NCI-H226 (cell line): ENCODE data around the gene TRIM23.
A peak's percentile ranks its signal among the peaks of the same experiment; 100 is the strongest.
"Not testable (repeated sequence)": the region's sequence is repeated elsewhere in the genome, so short reads cannot be mapped to it uniquely, and the experiment has no call there.

Experiments used
- DNase-seq: peaks from one replicate; pipeline ENCODE4 v3.0.0-alpha.2; 2015

TRIM23 gene

DNA sequence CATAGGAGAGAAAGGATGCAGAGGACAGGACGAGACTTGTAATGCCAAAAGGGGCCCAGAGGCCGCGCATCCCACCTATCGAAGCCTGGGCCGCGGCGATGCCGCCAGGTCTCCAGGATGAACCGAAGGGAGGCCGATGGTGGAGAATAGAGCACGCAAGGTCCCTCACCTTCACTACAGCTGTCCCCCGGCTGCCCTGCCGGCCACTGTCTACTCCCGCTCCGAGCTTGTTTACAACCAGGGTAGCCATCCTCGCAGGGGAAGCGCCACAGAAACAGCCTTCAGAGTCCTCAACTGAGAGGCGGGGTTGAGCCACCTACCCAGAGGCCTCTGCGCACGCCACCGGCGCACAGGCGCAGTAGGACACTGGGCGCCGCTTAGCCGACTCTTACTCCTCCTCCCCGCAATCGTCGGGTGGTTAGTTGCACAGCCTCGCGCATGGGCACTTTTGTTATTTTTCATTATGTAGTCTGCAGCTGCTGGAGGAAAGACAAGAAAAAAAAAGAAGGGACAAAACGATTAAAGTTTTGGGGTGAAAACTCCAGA, at the start of gene TRIM23:
Gene TRIM23, minus strand, starts transcription at position 309 of the 546 bp plus-strand sequence. Its CDS starts 59 bp downstream, at position 250.
- peak; percentile 95 for DNase-seq

DNA sequence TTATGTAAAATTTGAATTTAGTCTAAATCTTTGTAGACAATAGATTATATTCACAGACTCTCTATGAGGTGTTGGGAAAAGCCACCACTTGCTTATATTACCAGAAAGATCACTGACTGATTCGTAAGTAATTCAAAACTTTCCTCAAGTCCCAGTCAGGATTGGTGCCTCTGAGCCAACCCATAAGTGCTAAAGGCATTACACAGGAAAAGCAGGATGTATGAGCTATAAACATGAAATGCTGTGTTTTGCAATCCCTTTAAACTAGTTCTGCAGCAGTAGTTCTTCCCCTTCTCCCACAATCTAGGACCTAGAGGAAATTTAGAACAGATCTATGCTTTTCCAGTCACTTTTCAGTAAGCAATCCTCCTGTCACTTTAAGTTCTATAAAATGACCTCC, 48.7 kb upstream of the TRIM23 start:
- peak; percentile 57 for DNase-seq

DNA sequence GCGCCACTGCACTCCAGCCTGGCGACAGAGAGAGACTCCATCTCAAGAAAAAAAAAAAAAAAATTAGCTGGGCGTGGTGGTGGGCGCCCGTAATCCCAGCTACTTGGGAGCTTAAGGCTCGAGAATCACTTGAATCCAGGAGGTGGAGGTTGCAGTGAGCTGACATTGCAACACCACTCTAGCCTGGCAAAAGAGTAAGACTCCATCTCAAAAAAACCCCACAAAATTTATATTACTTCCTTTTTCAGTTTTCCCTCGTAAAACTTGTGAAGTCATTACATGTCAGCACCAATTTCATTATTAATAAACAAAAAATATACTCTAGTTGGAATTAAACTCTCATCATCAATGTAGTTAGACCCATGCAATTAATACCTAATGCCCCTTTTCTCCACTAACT, 44.6 kb upstream of the TRIM23 start:
- no peak for DNase-seq

DNA sequence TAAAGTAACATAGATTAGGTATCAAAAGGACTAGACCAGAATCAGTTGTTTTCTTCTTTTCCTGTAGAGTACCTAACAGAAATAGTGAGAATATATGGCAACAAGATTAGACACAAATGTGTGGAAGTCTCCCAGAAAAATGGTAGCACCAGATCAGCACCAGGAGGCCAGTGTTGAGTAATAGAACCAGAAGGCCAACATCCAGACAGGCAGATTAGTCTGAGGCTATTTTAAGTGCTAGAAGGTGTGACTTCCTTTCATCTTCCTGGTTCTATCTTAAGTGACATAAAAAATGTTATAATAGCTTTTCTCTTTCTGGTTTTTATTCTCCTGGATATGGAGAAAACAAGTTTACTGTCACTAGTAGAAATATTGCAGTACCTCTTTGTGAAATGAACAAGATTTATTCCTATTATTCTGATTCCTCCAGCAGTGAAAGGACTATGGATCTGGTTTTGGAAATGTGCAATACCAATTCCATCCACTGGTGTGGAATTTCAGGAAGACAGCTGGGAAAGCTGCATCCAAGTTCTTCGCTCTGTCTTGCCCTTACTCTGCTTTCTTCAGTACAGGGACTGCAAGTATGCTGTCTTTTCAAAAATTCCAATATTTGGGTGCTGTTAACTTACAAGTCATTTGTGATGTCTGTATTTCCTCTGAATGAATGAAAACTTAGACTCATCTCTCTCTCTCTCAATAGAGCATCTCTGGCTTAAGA, 39.8 kb upstream of the TRIM23 start:
- DNase-seq = no peak

DNA sequence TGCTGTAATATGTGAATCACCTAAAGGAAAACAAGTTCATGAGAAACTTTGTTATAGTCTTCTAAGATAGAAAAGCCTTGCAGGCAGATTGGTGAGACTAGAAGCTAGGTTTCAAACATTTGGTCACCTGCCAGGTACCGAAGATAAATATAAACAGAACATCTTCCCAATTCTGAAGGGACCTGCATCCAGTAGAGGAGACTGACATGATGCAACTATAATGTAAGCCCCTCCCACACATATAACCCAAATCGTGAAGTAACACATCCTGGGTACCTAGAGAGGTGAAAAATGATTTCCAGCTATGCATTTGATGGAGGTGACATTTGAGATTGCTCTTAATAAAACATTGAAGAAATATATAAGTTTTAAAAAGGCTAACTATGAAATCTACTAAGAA, 30.6 kb upstream of the TRIM23 start:
- no peak for DNase-seq

DNA sequence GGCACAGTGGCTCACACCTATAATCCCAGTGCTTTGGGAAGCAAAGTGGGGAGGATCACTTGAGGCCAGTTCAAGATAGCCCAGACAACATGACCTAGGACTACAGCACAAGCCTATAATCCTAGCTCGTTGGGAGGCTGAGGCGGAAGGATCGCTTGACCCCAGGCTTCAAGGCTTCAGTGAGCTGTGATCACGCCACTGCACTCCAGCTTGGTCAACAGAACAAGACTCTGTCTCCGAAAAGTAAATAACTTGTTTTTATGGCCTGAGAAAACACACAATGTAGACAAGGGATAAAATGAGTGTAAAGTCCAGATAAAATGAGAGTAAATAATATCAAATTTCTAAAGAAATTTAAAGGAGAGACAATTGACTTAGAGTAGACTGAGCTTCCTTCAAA, 27.0 kb upstream of the TRIM23 start:
- no peak for DNase-seq

DNA sequence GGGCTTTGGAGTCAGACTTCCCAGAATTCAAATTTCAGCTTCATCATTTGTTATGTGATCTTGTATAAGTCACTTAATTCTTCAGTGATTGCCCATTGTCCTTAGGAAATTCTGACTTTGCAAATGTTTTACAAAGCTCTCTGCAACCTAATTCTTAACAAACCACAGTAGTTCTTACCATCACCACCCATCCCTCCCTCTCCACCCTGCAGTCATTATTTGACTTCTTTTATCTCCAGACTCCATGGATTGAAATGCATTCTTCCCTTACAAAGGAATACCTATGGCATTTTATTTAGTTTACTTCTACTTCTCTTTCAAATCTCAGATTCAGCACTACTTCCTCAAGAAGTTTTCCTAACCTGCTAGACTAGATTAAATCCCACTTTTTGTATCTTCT, 23.8 kb upstream of the TRIM23 start:
- DNase-seq = no peak

DNA sequence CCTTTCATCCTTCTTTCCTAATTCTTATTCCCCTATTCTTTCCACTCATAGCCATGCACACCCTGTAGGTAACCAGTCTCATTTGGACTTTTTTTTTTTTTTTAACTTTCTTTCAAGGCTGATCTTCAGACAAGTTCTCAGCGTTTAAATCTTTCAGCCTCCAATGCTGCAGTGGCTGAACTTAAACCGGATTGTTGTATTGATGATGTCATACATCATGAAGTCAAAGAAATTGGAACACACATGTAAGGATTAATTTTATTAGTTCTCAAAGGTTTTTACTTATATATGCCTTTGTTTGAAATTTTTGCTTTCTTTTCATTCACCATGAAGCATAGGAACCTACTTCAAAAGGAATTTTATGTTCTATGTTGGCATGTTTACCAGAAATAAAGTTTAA, 22.8 kb upstream of the TRIM23 start:
- DNase-seq = no peak

DNA sequence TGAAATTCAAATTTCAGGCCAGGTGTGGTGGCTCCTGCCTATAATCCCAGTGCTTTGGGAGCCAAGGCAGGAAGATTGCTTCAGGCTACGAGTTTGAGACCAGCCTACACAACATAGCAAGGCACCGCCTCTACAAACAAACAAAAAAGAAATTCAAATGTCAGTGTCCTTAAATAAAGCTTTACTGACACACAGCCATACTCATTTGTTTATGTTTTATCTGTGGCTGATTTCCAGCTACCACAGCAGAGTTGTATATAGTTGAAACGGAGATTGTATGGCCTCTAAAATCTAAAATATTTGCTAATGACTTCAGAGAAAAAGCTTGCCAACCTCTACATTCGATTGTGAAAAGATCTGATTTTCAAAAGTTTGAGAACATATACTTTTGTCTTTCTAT, 16.1 kb upstream of the TRIM23 start:
- DNase-seq = no peak

DNA sequence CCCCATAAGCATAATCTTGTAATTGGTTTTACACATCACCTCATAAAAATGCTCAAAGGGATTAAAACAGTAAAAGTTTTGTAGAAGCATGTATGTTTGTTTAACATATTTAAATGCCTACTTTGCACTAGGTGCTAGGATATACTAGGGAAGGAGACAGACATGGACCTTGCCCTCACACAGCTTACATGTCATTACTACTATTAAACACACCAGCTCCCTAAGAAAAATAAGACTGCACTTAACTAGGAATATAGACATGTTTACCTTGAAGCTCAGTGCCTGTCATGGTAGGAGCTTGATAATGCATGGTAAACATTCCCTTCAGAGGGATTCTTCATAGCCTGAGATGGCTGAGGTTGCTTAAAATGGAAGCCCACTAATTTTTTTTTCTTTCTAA, 6.8 kb upstream of the TRIM23 start:
- no peak for DNase-seq

DNA sequence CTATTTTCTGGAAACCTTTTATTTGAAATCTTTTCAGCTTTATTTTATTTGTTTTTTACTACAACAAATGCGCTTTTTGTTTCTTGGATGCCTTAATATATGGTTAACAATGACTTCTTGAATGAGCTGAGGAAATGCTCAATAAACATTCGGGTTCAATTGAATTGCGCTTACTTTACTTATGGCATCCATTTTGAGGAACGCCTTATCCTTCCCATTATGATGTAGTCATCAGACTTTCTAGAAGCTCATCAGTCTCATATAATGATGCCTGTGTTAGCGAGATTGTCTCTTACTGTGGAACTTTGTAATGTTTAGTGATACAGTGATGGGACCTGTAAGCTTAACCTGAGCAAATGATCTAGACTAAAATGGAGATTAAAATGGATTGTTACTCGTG, 1.6 kb upstream of the TRIM23 start:
- DNase-seq = no peak

DNA sequence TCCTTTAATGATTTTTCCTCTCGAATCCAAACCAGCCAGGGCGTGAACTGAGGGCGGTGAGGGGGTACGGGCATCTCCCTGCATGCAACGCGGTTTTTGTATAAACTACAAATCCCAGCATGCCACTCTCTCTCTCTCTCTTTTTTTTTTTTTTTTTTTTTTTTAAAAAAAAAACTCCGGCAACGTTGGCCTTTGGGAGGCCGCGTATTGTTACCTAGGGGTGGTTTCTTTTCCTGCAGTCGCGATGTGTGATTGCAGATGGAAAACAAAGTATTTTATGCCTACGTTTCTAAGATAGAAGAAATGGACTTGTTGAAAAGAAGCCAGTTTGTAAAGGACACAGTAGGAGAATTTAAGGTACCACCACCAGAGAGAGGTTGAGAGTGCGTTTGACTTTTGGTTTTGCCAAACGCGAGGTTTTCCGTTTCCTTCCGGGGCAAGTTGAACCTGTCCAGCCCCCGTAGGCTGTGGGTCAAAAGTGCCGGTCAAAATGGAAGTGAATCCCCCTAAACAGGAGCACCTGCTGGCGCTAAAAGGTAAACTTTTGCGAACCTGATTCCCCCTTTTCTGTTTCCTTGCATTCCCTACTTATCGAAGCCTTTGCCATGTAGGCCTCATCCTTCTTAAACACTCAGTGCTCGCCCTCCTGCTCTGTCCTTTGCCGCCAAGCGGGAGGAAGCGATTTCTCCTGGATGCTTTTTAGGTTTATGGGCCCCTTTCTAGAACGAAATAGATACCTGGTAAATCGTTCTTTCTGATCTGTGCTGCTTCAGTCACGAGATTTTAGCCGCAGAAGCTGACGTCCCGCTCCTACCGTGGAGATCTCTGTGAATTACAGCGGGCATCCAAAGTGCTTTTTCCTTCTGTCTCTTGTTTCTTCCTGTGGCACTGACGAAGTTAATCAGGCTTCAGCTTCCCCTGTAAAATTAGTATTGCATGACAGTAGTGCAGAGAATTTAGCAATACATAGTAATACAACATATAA, 730 bp upstream of the TRIM23 start, which contains the start of the genes SHLD3 and TRAPPC13:
Gene SHLD3, plus strand, starts transcription at position 457 of the 985 bp plus-strand sequence. CDS start 4,561 bp downstream, outside the sequence.
Gene TRAPPC13, plus strand, starts transcription at position 457 of the 985 bp plus-strand sequence. Its CDS starts 34 bp downstream, at position 491.
- peak; percentile 81 for DNase-seq

DNA sequence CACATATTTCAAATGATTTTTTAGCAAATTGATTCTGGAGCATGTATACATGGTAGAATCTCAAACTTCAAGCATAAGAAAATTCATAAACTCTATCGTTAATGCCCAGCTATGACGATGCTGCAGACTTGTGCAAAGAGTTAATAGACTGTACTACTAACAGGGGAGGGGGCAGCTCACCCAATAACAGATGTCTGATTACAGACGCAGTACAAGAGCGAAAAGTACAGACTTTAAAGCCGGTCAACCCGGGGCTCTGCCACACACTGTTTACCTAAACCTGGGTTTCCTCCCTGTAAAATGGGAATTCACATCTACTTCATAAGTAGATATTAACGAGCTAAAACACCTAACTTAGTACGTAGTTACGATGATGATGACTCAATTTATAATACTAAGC, 651 bp downstream of the TRIM23 start:
- DNase-seq = no peak

DNA sequence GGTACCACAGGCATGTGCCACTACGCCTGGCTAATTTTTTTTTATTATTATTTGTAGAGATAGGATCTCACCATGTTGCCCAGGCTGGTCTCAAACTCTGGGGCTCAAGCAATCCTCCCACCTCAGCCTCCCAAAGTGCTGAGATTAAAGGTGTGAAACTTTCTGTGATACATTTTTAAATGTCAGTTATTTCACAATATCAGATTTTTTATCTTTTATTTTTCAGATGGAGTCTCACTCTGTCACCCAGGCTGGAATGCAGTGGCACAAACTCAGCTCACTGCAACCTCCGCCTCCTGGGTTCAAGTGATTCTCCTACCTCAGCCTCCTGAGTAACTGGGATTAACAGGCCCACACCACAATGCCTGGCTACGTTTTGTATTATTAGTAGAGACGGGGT, 2.2 kb downstream of the TRIM23 start:
- DNase-seq = not testable (repeated sequence)

DNA sequence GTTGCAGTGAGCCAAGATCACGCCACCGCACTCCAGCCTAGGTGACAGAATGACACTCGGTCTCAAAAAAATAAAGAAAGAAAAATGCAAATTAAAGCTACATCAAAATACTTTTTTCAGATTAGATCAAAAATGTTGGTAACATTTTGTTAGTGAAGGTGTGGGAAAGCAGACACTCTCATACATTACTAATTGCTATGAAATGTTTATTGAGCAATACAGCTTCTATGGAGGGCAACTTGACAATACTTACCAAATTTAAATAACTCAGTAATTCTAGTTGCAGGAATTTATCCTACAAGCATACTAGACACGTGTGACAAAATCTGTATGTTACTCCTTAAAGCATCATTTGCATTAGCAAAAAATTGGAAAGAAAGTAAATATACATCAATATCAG, 4.1 kb downstream of the TRIM23 start:
- DNase-seq = no peak

DNA sequence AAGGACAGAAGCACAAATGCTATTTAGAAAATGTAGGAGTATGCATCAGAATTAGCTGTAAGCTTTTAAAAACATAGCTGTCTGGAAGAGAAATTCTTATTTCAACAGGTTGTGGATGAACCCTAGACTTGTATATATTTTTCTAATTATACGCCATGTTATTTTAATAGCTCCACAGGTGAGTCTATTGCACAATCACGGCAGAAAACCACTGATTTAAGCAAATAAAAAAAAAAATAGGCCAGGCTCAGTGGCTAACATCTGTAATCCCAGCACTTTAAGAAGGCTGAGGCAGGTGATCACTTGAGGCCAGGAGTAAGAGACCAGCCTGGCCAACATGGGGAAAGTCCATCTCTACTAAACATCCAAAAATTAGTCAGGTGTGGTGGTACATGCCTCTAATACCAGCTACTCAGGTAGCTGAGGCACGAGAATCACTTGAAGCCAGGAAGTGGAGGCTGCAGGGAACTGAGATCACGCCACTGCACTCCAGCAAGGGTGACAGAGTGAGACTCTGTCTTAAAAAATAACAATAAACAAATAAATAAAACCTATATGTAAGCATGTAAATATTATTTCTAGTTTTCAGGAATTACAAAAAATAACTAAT, 11.7 kb downstream of the TRIM23 start:
- no peak for DNase-seq

DNA sequence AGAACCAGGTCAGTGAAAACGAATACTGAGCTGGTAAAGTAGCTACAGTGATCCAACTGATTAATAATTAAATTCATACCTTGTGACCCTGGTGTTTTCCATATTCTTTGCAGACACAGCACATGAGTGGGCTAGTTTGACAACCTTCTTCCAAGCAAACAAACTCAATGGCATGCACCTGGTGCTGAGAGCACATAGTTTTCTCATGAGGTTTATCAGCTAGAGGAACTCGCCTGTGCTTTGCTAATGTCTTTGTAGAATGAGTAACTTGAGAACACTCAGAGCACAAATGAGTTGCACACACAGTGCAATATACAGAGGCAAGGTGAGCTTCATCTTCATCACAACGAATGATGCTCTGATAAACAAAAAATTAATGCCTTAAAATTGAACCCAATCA, 12.6 kb downstream of the TRIM23 start:
- peak; percentile 77 for DNase-seq

DNA sequence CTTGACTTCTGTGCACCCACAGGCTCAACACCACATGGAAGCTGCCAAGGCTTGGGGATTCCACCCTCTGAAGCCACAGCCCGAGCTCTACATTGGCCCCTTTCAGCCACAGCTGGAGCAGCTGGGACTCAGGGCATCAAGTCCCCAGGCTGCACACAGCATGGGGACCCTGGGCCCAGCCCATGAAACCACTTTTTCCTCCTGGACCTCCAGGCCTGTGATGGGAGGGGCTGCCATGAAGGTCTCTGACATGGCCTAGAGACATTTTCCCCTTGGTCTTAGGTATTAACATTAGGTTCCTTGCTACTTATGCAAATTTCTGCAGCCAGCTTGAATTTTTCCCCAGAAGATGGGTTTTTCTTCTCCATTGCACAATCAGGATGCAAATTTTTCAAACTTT, 22.4 kb downstream of the TRIM23 start:
- not testable (repeated sequence) for DNase-seq

DNA sequence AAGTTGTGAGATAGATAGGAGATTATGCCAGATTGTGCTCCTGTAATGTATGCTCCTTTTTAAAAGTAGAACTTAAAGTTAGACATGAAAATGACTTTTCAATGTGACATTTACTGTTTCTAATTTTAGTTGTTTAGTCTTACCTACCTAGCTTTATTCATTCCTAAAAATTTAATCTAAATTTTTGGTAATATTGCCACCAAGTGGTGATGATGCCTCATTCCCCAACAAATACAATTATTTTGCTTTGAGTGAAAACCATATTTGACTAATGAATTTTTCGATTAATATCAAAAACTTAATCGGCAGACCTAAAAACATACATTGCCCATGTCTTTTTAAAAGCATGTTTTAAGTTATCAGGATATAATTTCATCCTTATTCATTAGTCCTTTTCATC, 35.4 kb downstream of the TRIM23 start:
- no peak for DNase-seq

DNA sequence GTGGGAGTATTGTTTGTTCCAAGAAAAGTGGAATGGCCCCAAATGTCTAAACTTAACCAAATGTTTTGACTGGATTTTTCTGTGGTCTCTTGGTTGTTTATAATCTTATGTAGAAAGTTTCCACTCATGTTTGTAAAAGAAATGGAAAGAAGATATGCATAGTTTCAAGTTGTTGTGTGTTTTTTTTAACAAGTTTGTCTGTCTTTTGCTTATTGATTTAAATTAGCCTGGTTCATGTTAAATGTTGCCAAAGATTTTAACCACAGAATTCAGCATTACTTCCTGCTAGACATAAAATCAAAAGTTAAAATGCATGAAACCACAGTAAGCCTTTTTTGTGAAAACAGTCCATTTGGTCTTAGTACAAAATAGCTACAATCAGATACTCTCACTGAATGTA, 47.0 kb downstream of the TRIM23 start:
- DNase-seq = no peak

DNA sequence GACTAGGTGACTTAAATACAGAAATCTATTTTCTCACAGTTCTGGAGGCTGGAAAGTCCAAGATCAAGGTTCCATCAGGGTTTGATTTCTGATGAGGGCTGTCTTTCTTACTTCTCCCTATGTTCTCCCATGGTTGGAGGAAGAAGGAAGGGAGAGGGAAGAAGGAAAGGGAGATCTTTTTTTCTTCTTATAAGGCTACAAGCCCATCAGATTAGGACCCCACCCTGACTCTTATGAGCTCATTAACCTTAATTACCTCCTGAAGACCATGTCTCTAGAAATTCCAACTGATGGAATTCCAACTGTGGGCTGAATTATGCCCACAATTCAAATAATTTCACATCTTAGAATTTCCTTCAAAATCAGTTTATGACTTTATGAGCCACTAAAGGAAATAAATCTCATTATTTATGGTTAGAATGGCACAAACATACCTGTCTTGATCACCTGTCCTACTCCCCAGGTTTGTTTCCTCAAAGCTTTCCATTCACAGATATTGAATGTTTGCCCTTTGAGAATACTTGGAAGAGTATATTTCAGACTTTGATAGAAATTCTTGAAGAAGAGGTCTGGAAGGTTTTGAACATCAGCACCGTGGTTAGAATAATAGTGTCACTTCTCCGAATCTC, 53.4 kb downstream of the TRIM23 start:
- no peak for DNase-seq

DNA sequence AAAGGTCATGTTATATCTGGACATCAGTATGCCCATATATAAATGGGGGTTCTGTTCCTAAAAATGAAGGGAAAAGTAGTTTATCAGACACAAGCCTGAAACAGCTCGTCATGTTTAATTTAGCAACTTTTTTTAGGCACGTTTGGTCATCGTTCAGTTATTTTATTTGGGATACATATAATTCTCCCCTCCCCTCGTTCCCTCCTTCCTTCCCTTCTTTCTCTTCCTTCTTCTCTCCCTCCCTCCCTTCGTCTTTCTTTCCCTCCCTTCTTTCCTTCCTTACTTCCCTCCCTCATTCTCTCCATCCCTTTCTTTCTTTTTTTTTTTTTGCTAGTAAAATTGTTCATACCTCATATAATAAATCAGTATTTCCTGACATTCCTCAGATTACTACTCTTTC, 57.6 kb downstream of the TRIM23 start:
- DNase-seq = no peak

DNA sequence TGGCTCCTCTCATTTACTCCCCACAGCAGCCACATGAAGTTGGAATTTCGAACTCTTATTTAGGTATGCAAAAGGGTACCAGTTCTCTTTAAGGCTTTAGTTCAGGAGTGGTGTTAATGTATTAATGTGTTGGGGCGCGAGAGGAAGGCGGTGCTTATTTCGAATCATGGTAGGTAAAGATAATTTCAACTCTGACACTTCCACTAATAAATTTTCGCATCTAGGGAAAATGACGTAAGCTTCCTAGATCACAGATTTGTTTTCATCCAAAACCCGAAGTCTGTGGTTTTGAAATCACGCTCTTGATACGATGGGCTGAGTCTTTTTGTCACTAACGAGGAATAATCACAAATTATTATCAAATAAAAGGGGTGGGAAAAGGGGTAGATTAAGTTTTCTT, 60.4 kb downstream of the TRIM23 start:
- DNase-seq = no peak
